NCI-H1436 treated with DMSO at 0.1 percent for 48 hours (cell line): ENCODE data around the gene ARID4B.

Source experiments
- DNase-seq: peaks from one replicate; lab custom pipeline; 2025; lab: John Stamatoyannopoulos, UW

The ARID4B gene

DNA sequence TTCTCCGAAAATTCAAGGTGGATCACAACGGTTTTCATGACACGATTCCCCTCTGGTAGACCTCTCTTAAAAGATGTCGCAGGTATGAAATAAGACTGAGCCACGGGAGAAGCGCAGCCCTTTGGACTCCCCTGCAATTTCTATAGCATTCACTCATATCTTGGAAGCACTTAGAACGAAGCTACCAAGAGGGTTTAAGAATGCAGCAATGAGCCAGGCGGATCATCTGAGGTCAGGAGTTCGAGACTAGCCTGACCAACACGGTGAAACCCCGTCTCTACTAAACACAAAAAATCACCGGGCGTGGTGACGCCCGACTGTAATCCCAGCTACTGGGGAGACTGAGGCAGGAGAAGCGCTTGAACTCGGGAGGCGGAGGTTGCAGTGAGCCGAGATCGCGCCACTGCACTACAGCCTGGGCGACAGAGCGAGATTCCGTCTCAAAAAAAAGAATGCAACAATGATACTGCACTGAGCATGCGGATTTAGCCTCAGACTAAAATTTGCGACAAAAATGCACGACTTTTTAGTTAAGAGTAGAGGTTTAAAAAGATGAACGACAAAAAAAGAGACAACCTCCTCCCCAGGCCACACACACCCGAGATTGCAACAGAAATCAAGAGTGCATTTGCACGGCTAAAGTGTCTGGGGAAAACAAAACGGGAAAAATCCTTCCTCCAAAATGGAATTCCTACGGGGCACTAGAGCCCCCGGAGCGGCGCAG is 200.1 kb downstream of the ARID4B start:
- DNase-seq = no peak

DNA sequence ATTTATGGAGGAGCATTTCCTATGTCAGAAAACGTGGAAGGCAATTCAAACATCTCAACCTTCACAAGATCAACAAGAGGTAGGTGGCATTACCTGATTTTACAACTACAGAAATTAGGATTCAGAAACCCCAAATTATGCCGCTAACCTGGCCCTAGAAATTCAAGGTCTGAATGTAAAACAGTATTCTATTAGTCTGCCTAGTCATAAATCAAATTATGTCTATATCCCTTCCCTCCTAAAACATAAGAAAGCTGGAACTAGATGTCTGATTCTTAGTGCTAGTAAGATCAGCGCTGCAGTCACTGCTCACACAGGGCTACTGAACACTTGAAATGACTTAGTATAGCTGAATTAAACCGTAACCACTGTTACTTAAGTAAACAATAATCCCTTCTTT is 200.8 kb downstream of the ARID4B start:
- DNase-seq = no peak

GRCh38 chr1:235124665-235125064 is 203.3 kb downstream of the ARID4B start:
- no peak for DNase-seq

DNA sequence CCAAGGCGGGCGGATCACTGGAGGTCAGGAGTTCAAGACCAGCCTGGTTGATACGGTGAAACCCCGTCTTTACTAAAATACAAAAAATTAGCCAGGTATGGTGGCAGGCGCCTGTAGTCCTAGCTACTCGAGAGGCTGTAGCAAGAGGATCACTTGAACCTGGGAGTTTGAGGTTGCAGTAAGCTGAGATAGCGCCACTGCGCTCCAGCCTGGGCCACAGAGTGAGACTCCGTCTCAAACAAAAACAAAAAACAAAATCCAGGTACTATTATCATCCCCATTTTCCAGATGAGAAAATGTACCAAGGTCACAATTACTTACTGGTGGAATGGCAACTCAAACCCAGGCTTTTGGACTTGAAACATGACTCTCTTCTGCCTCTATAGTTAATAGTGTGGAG is 203.9 kb downstream of the ARID4B start:
- no peak for DNase-seq

GRCh38 chr1:235122348-235122747 is 205.6 kb downstream of the ARID4B start:
- DNase-seq = no peak
